GM12891 (cell line): ENCODE results near the gene NBDY.

Source experiments
- PAX5 ChIP-seq: IDR thresholded peaks from 2 replicates; pipeline ENCODE4 v1.6.1; 2011; ENCODE audit warnings: low read length, moderate library complexity, mild to moderate bottlenecking; ENCODE audit not compliant: insufficient read depth, severe bottlenecking
- POLR2A ChIP-seq: IDR thresholded peaks from 2 replicates; pipeline ENCODE4 v1.6.1; 2011; ENCODE audit warnings: low read depth, low read length, control low read depth

- TF ChIP-seq POLR2A = no peak
- TF ChIP-seq PAX5 = no peak
These were observed 70.1 kb downstream of the NBDY start for GRCh38 chrX:56798866-56799758.
